Loucy (cell line): Measurements from ENCODE around the gene TOR1B.

Experiments used
- H2AFZ ChIP-seq: fragments of 200-600 bp; sonication (generic); 2 replicates; pipeline ENCODE4 v1.6.0; 2016; ENCODE audit warnings: antibody characterized with exemption, mild to moderate bottlenecking, low read length, moderate library complexity
- H3F3A ChIP-seq: fragments of 200-600 bp; 2 replicates; pipeline ENCODE4 v1.6.0; 2016; ENCODE audit warnings: antibody characterized with exemption, low read depth, mild to moderate bottlenecking
- H3K27me3 ChIP-seq: fragments of 200-600 bp; sonication (generic); 2 replicates; pipeline ENCODE4 v1.6.1; 2014; ENCODE audit warnings: low read length, mild to moderate bottlenecking; ENCODE audit not compliant: insufficient read depth, poor library complexity, severe bottlenecking
- H3K36me3 ChIP-seq: fragments of 200-600 bp; sonication (generic); 2 replicates; pipeline ENCODE4 v1.6.1; 2016; ENCODE audit warnings: low read length; ENCODE audit not compliant: insufficient read depth
- H3K4me1 ChIP-seq: fragments of 200-600 bp; sonication (generic); 2 replicates; pipeline ENCODE4 v1.5.1; 2014; ENCODE audit warnings: low read length, mild to moderate bottlenecking; ENCODE audit not compliant: insufficient read depth, poor library complexity, severe bottlenecking
- H3K4me2 ChIP-seq: fragments of 200-600 bp; sonication (generic); 2 replicates; pipeline ENCODE4 v1.6.0; 2014; ENCODE audit warnings: antibody characterized with exemption, low read length, low read depth, mild to moderate bottlenecking; ENCODE audit not compliant: poor library complexity, severe bottlenecking
- H3K4me3 ChIP-seq: fragments of 200-600 bp; sonication (generic); 2 replicates; pipeline ENCODE4 v1.5.1; 2014; ENCODE audit warnings: low read length, mild to moderate bottlenecking, mixed read lengths; ENCODE audit not compliant: poor library complexity, severe bottlenecking
- H3K79me2 ChIP-seq: fragments of 200-600 bp; sonication (generic); 2 replicates; pipeline ENCODE4 v1.6.1; 2014; ENCODE audit warnings: low read length; ENCODE audit not compliant: insufficient read depth
- H3K9ac ChIP-seq: fragments of 200-600 bp; sonication (generic); 2 replicates; pipeline ENCODE4 v1.6.0; 2014; ENCODE audit warnings: mild to moderate bottlenecking, low read depth, low read length, moderate library complexity; ENCODE audit not compliant: poor library complexity, severe bottlenecking
- H3K9me2 ChIP-seq: fragments of 200-600 bp; sonication (generic); replicated peaks from 2 replicates; pipeline ENCODE4 v1.6.1; 2016; ENCODE audit warnings: low read depth, low read length, mixed read lengths
- H3K9me3 ChIP-seq: fragments of 200-600 bp; sonication (generic); 2 replicates; pipeline ENCODE4 v1.6.1; 2014; ENCODE audit warnings: mild to moderate bottlenecking, antibody characterized with exemption, low read length, low read depth; ENCODE audit not compliant: insufficient read depth
- H4K20me1 ChIP-seq: fragments of 200-600 bp; sonication (generic); 2 replicates; pipeline ENCODE4 v1.6.0; 2014; ENCODE audit warnings: antibody characterized with exemption, low read length, mild to moderate bottlenecking; ENCODE audit not compliant: insufficient read depth, poor library complexity, severe bottlenecking
- EZH2phosphoT487 ChIP-seq: fragments of 200-600 bp; IDR thresholded peaks from 2 replicates; pipeline ENCODE4 v1.6.1; 2018; ENCODE audit warnings: antibody characterized with exemption, mild to moderate bottlenecking, moderate library complexity, borderline replicate concordance
- TF ChIP-seq, protein P1 (sequence below): fragments of 200-600 bp; sonication (generic); conservative IDR thresholded peaks from 2 replicates; pipeline ENCODE4 v1.5.1; 2014; ENCODE audit warnings: mild to moderate bottlenecking, antibody characterized with exemption, low read length

The TOR1B gene

DNA sequence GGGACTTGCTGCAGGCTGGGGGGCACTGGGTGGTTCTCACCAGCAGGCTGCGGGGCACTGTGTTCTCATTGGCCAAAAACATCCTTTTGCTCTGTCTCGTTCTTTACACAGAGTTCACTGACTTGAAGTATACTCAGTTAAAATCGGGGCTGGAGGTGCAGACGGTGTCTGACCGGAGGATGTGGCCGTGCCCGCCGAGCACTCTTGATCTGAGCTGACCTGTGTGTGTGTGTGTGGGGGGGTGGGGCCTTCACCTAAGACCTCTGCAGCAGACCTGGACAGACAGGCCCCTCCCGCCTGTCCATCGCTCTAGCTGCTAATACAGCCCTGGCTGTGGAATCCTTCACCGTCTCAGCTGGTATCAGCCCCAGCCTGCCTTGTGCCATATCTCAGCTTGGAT, 7.1 kb downstream of the TOR1B start:
- Histone ChIP-seq H3K27me3 (no peaks in the 10 kb centered on the region), H3K4me2 (no peak overlapping the region), H3K36me3 (no peaks in the 10 kb centered on the region), H3K4me1 (no peaks in the 10 kb centered on the region), H3K4me3 (no peak overlapping the region), H4K20me1 (no peaks in the 10 kb centered on the region), H3K9ac (no peak overlapping the region), H3K9me3 (no peaks in the 10 kb centered on the region), H2AFZ (no peak overlapping the region), H3K79me2 (peaks cover 4% of the 10 kb centered on the region; the same call in 1 of the 2 replicates), H3K9me2 (no peaks in the 10 kb centered on the region), H3F3A (no peaks in the 10 kb centered on the region)
- TF ChIP-seq, protein P1, sequence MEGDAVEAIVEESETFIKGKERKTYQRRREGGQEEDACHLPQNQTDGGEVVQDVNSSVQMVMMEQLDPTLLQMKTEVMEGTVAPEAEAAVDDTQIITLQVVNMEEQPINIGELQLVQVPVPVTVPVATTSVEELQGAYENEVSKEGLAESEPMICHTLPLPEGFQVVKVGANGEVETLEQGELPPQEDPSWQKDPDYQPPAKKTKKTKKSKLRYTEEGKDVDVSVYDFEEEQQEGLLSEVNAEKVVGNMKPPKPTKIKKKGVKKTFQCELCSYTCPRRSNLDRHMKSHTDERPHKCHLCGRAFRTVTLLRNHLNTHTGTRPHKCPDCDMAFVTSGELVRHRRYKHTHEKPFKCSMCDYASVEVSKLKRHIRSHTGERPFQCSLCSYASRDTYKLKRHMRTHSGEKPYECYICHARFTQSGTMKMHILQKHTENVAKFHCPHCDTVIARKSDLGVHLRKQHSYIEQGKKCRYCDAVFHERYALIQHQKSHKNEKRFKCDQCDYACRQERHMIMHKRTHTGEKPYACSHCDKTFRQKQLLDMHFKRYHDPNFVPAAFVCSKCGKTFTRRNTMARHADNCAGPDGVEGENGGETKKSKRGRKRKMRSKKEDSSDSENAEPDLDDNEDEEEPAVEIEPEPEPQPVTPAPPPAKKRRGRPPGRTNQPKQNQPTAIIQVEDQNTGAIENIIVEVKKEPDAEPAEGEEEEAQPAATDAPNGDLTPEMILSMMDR = no peak
- TF ChIP-seq EZH2phosphoT487 = no peak

DNA sequence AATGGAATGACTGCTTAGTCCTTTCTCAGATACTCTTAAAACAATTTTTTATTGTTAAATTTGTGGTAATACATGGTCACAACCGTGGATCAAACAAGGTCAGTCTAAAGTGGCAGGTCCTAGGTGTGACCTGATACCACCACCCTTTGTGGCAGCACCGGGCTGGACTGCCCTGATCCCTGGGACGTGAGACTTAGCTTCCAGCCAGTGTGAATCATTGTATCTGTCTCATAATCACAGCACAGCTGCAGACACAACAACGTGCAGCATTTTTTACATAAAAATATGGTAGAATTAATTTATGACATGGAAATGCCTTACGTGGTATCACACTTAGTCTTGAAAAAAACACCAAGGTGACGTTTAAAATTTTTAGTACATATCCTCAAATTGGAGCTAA, 7.8 kb downstream of the TOR1B start:
- Histone ChIP-seq H3K36me3 (no peaks in the 10 kb centered on the region), H3K9ac (no peak overlapping the region), H2AFZ (no peak overlapping the region), H3K9me3 (no peaks in the 10 kb centered on the region), H3K79me2 (no peaks in the 10 kb centered on the region), H3K9me2 (no peaks in the 10 kb centered on the region), H3K4me1 (no peaks in the 10 kb centered on the region), H3K27me3 (no peaks in the 10 kb centered on the region), H4K20me1 (no peaks in the 10 kb centered on the region), H3K4me2 (no peak overlapping the region), H3K4me3 (no peak overlapping the region), H3F3A (no peaks in the 10 kb centered on the region)
- TF ChIP-seq EZH2phosphoT487 = no peak
- TF ChIP-seq, protein P1 = no peak

DNA sequence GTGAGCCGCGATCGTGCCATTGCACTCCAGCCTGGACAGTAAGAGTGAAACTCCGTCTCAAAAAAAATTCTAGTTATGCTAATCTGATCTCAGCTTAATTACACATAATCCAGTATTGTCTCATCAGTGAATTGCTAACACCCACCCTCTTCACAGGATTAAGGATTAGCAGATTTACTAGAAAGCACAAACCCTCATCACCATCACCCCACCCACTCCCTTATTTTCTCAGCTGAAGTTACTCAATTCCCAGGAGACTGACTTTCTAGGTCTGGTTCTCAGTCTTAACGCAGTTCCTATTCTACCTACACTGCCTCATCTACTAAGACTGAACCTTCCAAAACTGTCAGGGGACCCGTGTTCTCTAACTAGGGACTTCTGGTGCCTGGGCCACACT, 9.0 kb downstream of the TOR1B start:
- no peaks in the 10 kb centered on the region for H3K9me3 ChIP-seq
- no peak overlapping the region for H3K4me2 ChIP-seq
- no peaks in the 10 kb centered on the region for H3F3A ChIP-seq
- no peak for TF ChIP-seq EZH2phosphoT487
- TF ChIP-seq, protein P1 = no peak
- no peaks in the 10 kb centered on the region for H3K4me1 ChIP-seq
- H4K20me1 ChIP-seq = no peaks in the 10 kb centered on the region
- no peak overlapping the region for H3K9ac ChIP-seq
- H3K79me2 ChIP-seq = no peaks in the 10 kb centered on the region
- no peaks in the 10 kb centered on the region; the same call in 1 of the 2 replicates for H3K36me3 ChIP-seq
- H2AFZ ChIP-seq = no peak overlapping the region
- no peaks in the 10 kb centered on the region for H3K27me3 ChIP-seq
- no peaks in the 10 kb centered on the region for H3K9me2 ChIP-seq
- H3K4me3 ChIP-seq = no peak overlapping the region
